ENCODE measurements around the gene PLAAT3.

DNA sequence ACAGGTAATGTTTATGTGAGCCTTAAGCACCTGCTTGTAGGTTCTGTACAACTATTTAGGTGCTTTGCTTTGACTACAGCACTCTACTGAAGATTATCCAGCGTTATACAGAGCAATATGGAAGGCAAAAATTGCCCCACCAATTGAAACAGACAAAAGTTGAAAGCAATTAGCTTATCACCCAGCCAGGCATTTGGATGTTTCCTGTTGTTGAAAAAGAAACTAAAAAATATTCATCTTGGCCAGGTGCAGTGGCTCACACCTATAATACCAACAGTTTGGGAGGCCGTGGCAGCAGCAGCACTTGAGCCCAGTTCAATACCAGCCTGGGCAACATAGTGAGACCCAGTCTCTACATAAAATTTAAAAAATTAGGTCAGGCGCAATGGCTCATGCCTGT lies 38.4 kb upstream of the PLAAT3 start:
- TF ChIP-seq RAD21 (conservative IDR thresholded peaks at IDR 0.05) (no peak), EP300 (conservative IDR thresholded peaks at IDR 0.05; ENCODE audit: poor library complexity, severe bottlenecking) (no peak), EZH2 (IDR thresholded peaks at IDR 0.05; ENCODE audit: borderline replicate concordance, insufficient read depth, low read length, poor library complexity, severe bottlenecking) (no peak), SMC3 (conservative IDR thresholded peaks at IDR 0.05; ENCODE audit: poor library complexity) (no peak)
- TF ChIP-seq, protein P1, sequence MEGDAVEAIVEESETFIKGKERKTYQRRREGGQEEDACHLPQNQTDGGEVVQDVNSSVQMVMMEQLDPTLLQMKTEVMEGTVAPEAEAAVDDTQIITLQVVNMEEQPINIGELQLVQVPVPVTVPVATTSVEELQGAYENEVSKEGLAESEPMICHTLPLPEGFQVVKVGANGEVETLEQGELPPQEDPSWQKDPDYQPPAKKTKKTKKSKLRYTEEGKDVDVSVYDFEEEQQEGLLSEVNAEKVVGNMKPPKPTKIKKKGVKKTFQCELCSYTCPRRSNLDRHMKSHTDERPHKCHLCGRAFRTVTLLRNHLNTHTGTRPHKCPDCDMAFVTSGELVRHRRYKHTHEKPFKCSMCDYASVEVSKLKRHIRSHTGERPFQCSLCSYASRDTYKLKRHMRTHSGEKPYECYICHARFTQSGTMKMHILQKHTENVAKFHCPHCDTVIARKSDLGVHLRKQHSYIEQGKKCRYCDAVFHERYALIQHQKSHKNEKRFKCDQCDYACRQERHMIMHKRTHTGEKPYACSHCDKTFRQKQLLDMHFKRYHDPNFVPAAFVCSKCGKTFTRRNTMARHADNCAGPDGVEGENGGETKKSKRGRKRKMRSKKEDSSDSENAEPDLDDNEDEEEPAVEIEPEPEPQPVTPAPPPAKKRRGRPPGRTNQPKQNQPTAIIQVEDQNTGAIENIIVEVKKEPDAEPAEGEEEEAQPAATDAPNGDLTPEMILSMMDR (IDR thresholded peaks at IDR 0.05; ENCODE audit: poor library complexity, severe bottlenecking) = no peak

All from neural cell (in vitro differentiated cells).